Measurements from ENCODE around the gene KAZN.

Gene KAZN

DNA sequence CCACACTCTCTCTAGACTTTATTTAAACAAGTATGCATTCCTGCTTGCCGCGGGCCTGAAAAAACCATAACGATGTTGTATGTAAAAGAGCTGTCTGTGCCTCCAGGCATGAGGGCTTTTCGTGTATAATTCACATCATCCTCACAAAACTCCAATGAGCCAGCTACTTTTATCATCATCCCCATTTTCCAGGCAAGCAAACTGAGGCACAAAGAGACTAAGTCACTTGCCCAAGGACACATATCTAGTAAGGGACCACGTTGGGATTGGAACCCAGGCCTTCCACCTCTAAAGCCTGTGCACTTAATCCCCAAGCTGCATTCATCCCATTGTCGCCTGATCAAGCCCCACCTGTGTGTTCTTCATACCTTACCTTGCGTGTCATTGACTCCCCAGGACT is 226.9 kb downstream of the KAZN start:
- no peak for DNase-seq (ENCODE audit: low read depth)

- peak; percentile 23 for DNase-seq (ENCODE audit: low read depth)
Observed at GRCh38 chr1:14826172-14826636, 227.7 kb downstream of the KAZN start.

DNA sequence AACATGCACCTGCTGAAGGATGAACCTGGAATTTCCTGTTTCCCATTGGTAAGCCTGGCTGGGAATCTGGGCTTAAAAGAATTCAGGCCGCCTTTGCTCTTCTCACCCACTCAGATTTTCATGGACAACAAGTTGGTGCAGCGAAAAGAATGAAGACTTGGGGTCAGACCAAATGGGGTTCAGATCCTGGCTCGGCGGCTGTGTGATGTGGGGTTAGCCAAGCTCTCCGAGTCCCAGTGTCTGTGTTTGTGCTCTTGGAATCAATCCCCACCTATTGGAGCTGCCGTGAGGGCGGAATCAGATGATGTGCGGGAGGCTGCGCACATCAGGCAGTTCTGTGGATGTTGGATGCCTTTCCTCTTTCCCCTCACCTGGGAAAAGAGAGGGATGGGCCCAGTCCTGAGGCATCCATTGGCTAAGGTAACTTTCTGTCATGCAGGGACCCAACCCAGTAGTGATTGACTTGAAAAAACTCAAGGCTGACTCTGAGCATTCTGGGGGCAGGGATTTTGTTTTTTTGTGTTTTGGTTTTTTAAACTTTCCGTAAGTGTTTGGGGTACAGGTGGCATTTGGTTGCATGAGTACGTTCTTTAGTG is 228.3 kb downstream of the KAZN start:
- DNase-seq (ENCODE audit: low read depth): no peak

GRCh38 chr1:14827870-14828269 is 229.4 kb downstream of the KAZN start:
- DNase-seq (ENCODE audit: low read depth): no peak

- DNase-seq (ENCODE audit: low read depth): no peak
Observed at GRCh38 chr1:14828665-14829064, 230.2 kb downstream of the KAZN start.

DNA sequence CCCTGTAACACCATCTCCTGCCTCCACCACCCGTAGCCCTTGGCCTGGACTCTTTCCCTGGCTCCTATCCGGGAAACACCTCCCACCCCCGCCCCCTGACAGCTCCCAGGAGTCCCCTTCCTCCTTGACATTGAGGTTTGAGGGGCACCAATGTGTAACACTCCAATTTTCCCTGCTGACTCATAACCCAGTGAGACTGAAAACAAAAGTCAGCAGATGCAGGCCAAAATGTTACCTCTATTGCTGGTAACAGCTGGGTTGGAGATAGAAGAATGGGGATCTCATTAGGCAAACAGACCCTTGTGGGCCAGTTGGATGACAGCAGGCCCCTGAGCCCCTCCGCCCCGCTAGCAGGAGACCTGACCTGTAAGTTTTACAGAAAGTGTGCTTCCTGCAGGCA is 237.2 kb downstream of the KAZN start:
- peak; percentile 64 for DNase-seq (ENCODE audit: low read depth)

DNA sequence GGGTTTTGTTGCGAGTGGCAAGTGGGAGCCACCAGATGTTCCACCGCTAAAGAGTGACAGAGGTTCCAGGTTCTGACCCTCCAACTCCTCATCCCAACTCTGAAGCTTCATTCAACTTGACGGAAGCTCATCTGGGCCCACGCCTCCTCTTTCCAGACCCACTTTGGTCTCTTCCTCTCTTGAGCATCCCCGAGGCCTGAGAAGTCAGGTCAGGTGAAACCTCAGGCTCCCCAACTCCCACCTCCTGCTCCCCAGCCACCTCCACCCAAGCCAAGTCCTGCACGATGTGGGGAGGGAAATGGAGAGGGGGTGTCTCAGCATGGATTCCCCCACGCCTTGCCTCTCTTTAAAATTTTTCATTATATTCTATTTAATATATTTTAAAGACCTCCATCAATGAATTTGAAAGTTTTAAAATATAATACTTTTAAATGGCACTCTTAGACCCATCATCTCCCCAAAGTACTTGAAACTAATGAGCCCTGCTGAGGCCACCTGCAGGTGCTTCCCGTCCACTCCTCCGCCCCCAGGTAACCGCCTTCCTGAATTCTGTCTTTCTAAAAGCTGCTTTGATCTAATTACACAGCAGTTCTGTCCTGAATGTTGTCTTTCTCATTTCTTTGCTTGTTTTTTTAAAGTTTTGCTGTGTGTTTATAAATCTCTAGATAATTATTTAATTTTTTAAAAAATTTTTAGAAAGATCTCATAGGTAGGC is 238.1 kb downstream of the KAZN start:
- no peak for DNase-seq (ENCODE audit: low read depth)

DNA sequence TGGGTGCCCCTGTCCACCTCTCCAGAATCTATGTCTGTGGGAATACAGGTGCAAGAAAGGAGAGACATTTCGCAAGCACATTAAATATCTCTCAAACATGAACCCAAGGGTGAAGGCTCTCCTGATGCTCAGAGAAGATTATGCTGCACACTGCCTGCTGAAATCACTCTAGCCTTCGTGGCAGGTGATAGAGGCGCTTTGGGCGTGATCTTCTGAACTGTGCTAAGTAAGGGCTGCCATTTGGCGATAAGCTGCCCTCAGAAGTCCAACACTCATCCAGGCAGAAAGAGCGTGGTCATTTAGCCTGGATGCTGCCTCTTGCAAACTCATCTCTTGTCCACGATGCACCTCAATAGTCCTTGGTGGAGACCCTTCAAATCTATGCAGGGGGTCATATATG is 241.9 kb downstream of the KAZN start:
- no peak for DNase-seq (ENCODE audit: low read depth)

DNA sequence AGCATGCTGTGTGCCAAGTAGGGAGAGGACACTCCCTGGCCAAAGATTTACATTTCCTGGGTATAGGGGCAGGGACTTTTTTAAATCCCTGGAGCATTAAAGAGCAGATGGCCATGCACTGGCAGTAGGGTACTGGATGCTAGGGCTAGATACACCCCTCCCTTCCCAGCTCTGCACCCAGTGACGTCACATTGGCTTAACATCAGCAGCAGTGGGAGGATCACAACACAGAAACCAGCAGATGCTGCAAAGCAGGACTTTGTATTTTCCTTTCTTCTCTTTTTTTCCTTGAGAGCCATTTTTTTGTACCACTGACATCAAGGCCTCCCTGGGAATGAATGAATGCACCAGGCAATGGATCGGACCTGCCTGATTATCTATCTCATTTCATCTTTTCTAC is 243.0 kb downstream of the KAZN start:
- DNase-seq (ENCODE audit: low read depth): no peak

DNA sequence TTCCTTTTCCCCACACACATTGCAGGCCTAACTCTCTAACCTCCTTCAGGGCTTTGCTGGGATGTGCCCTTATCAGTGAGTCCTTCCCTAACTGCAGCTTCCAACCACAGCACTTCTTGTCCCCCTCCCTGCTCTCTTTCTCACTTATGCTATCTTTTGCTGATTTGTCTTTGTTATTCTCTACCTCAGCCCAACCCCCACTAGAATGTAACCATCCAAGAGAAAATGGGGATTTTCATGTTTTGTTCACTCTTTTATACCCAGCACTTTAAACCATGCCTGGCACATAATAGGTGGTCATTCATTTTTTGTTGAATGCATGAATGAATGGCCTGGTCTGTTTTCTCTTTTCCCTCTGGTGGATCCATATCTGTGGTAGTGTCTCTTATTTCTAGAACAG is 243.5 kb downstream of the KAZN start:
- DNase-seq (ENCODE audit: low read depth): no peak

DNA sequence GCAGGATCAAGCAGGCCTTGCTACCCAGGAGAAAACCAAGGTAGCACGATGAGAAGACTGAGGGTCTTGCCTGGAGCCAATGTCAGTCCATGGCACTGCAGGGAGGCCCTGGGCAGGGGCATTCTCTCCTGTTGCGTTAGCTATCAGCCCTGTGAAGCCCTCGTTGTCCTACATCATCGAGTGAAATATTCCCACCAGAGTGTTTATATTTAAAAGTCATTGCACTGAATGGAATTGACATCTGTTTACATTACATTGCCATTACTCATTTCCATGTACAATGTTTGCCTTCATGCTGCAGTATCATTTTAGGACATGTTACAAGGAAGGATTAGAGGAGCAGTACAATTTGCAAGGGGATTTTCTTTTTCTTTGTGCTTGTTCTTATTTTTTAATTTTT is 243.9 kb downstream of the KAZN start:
- DNase-seq (ENCODE audit: low read depth): no peak

- no peak for DNase-seq (ENCODE audit: low read depth)
Observed at GRCh38 chr1:14842891-14843290, 244.4 kb downstream of the KAZN start.

GRCh38 chr1:14843525-14843924 is 245.0 kb downstream of the KAZN start:
- no peak for DNase-seq (ENCODE audit: low read depth)

GRCh38 chr1:14844356-14844755 is 245.9 kb downstream of the KAZN start:
- DNase-seq (ENCODE audit: low read depth): no peak

DNA sequence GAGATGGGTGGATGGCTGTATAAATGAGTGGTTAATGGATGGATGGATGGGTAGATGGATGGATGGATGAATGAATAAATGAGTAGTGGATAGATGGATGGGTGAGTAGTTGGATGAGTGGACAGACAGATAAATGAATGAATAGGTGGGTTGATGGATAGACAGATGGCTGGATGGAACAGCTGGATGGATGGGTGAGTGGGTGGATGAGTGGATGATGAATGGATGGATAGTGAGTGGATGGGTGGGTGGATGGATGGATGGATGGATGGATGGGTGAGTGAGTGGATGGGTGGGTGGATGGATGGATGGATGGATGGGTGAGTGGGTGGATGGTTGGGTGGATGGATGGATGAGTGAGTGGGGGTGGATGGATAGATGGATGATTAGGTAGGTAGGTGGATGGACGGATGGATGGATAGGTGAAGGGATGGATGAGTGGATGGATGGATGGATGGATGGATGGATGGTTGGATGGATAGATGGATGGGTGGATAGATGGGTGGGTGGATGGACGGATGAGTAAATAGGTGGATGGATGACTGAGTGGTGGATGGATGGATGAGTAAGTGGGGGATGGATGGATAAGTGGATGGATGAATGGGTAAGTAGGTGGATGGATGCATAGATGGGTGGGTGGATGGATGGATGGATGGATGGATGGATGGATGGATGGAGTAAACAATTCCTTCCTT is 246.6 kb downstream of the KAZN start:
- no peak for DNase-seq (ENCODE audit: low read depth)

DNA sequence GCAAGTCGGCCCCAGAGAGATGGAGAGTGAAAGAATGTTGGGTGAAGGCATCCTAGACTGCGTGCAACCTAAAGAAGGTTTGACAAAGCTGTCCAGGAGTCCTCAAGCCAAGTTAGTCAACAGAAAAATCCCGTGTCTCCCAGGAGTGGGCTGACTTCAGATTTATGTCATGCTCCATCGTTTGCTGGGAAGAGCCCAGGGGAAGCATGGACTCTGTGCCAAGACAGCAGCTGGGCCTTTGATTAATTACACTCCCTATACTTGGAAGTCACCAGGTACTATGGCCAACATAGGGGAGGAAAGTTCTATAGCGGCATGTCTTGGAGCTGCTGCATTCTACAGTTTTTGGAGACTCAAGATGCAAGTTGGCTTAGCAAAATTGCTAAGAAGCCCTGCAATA is 247.4 kb downstream of the KAZN start:
- no peak for DNase-seq (ENCODE audit: low read depth)

DNA sequence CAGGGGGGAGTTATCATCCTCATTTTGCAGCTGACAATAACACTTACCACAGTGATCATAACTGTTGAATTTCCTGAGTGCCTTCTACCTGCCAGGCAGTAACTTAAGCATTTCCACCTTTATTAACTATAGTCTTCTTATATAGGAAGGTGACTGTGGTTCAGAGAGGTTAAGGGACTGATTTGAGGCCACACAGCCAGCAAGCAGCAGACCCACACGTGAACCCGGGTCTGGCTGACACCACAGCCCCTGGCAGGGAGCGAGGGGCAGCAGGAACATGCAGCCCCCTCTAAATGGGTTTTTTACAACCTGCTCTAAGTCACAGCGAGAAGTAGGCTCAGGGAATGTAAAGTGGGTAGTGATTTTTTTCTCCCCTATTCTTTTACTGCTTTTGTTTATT is 248.2 kb downstream of the KAZN start:
- no peak for DNase-seq (ENCODE audit: low read depth)

GRCh38 chr1:14848203-14848602 is 249.7 kb downstream of the KAZN start:
- no peak for DNase-seq (ENCODE audit: low read depth)

DNA sequence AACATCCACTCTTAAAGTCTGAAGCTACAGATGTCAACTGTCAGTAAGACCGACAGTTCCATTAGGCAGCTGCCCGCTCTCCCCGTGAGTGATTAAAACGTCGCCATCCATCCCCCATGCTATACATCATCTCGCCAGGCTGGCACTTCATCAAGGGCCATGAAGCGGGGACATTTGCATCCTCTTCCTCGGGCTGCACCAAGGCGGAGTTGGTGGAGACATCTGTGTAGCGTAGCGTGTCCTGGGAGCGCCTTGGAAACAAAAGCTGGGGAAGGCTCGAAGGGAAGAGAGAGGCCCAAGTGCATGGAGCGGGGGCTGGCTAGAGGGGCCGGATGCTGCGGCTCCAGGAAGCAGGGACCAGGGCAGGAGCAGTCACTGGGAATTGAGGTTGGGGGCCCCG is 250.1 kb downstream of the KAZN start:
- no peak for DNase-seq (ENCODE audit: low read depth)

GRCh38 chr1:14849038-14849437 is 250.6 kb downstream of the KAZN start:
- DNase-seq (ENCODE audit: low read depth): no peak

GRCh38 chr1:14850563-14850962 is 252.1 kb downstream of the KAZN start:
- DNase-seq (ENCODE audit: low read depth): no peak

DNA sequence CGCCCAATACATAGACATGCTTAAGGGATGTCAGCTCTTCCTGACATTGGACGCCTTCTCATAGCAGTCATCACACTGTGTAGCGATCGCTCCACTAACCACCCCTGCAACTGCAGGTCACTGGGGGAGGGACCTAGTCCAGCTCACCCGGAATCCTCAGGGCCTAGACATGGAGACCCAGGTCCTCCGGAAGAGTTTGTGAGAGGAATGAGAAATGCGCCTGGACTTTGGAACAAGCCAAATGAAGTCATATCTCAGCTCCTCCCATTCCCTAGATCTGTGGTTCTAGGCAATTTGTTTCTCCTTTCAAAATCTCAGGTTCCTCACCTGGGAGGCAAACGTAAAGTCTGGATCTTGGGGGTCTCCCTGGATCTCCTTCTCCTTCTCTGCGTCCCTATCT is 253.3 kb downstream of the KAZN start:
- DNase-seq (ENCODE audit: low read depth): no peak

GRCh38 chr1:14852291-14852690 is 253.8 kb downstream of the KAZN start:
- DNase-seq (ENCODE audit: low read depth): no peak
